Measurements from ENCODE around the gene NCL. TPM values are rescaled to one million over a fixed set of nuclear protein-coding genes. Genes with fewer than 3 reads are reported as not detected.

The NCL gene
- total RNA-seq, 4 donors from 2014 or later = 83.8 to 227 (median 133) TPM

DNA sequence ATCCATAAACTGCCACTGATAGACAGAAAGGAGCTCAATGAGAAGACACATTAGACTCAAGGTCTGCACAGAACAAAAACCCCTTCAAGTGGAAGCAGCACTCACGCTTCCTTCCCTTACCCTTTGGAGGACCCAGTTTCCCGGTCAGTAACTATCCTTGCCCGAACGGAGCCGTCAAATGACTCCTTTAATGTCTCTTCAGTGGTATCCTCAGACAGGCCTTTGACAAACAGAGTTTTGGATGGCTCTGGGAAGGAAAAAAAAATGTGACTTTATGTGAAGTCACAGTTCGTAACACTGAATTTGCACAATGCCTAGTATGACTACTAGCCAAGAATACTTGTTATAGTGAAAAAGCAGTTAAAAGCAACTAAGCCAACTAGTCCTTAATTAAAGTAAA lies 8.4 kb downstream of the NCL start:
- intact Hi-C loops (cut with DNase I; ENCODE audit: low total_unique reads) (no loop called here), in situ Hi-C loops (cut with MboI; ENCODE audit: low pct_ligation_motif_present in 1 of 4, low pct_unique_long_range_greater_than_20kb in 1 of 4, low sequenced_read_pairs in 3 of 4) (no loop called here)
- Histone ChIP-seq H3K4me1 (peaks cover 0 to 6% (median 0%) of the 10 kb centered on the region in 4 donors), H3K36me3 (peaks cover 0 to 72% (median 35%) of the 10 kb centered on the region in 4 donors), H3K27me3 (no peaks in the 10 kb centered on the region), H3K4me3 (no peak overlapping the region), H3K9me3 (no peaks in the 10 kb centered on the region), H3K27ac (no peak overlapping the region)
- TF ChIP-seq POLR2A (IDR thresholded peaks at IDR 0.05) (no peak), POLR2AphosphoS5 (IDR thresholded peaks at IDR 0.05) (no peak), EP300 (IDR thresholded peaks at IDR 0.05; ENCODE audit: low read depth) (no peak)
- TF ChIP-seq, protein P1, sequence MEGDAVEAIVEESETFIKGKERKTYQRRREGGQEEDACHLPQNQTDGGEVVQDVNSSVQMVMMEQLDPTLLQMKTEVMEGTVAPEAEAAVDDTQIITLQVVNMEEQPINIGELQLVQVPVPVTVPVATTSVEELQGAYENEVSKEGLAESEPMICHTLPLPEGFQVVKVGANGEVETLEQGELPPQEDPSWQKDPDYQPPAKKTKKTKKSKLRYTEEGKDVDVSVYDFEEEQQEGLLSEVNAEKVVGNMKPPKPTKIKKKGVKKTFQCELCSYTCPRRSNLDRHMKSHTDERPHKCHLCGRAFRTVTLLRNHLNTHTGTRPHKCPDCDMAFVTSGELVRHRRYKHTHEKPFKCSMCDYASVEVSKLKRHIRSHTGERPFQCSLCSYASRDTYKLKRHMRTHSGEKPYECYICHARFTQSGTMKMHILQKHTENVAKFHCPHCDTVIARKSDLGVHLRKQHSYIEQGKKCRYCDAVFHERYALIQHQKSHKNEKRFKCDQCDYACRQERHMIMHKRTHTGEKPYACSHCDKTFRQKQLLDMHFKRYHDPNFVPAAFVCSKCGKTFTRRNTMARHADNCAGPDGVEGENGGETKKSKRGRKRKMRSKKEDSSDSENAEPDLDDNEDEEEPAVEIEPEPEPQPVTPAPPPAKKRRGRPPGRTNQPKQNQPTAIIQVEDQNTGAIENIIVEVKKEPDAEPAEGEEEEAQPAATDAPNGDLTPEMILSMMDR (IDR thresholded peaks at IDR 0.05) = no peak
- DNase-seq = no peak
- WGBS, 2 donors (ENCODE audit: low coverage in 1 of 2) = 81 to 85% methylated on average over 6 of the region's 6 CpGs

DNA sequence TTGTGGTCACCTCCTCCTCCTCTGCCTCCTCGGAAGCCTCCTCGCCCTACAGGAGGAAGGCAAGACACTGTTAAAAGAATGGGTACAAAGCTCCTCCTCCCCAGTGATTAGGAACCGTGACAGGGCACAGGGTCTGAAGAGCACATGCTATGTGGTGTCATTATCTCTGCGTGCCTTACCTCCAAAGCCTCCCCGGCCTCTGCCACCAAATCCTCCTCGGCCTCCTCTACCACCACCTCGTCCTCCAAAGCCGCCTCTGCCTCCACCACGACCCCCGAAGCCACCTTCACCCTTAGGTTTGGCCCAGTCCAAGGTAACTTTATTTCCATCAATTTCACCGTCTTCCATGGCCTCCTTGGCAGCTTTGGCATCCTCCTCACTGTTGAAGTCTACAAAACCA lies 9.1 kb downstream of the NCL start:
- 70 to 84% methylated on average over 5 to 11 of the region's 11 CpGs for WGBS, 2 donors (ENCODE audit: low coverage in 1 of 2)
- H3K9me3 ChIP-seq = no peaks in the 10 kb centered on the region
- intact Hi-C loops (cut with DNase I; ENCODE audit: low total_unique reads) (no loop called here), in situ Hi-C loops (cut with MboI; ENCODE audit: low pct_ligation_motif_present in 1 of 4, low pct_unique_long_range_greater_than_20kb in 1 of 4, low sequenced_read_pairs in 3 of 4) (no loop called here)
- H3K4me1 ChIP-seq = peaks cover 0 to under 1% (median 0%) of the 10 kb centered on the region in 4 donors
- H3K27me3 ChIP-seq = no peaks in the 10 kb centered on the region
- no peak overlapping the region for H3K4me3 ChIP-seq
- no peak overlapping the region for H3K27ac ChIP-seq
- no peak for DNase-seq
- TF ChIP-seq POLR2AphosphoS5 (IDR thresholded peaks at IDR 0.05) (no peak), EP300 (IDR thresholded peaks at IDR 0.05; ENCODE audit: low read depth) (no peak), POLR2A (IDR thresholded peaks at IDR 0.05) (no peak)
- TF ChIP-seq, protein P1 (IDR thresholded peaks at IDR 0.05) = no peak
- H3K36me3 ChIP-seq = peaks cover 0 to 65% (median 32%) of the 10 kb centered on the region in 4 donors

DNA sequence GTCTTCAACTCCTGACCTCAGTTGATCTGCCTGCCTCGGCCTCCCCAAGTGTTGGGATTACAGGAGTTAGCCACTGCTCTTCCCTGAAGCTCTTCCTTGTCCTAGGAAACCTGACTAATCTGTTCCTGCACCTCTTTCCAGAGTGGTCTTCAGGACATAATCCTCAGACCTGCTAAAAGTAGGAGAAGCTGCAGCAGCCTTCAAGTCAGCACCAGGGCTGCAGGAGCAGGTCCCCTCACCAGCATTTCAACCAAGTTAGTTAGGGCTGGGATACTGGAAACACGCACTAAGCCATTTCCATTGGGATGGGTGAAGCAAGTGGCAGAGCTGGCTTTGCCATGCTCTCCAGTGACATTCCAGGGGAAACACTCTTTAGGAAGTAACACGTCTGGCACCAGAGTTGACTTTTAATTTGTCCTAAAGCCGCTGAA lies 9.9 kb downstream of the NCL start:
- no peaks in the 10 kb centered on the region for H3K27me3 ChIP-seq
- no peaks in the 10 kb centered on the region for H3K4me1 ChIP-seq
- no peak overlapping the region for H3K4me3 ChIP-seq
- WGBS, 2 donors (ENCODE audit: low coverage in 1 of 2) = 64 to 84% methylated on average over 2 to 4 of the region's 4 CpGs
- intact Hi-C loops (cut with DNase I; ENCODE audit: low total_unique reads) (no loop called here), in situ Hi-C loops (cut with MboI; ENCODE audit: low pct_ligation_motif_present in 1 of 4, low pct_unique_long_range_greater_than_20kb in 1 of 4, low sequenced_read_pairs in 3 of 4) (no loop called here)
- TF ChIP-seq POLR2AphosphoS5 (IDR thresholded peaks at IDR 0.05) = no peak
- TF ChIP-seq, protein P1 (IDR thresholded peaks at IDR 0.05) = no peak
- no peak for TF ChIP-seq EP300 (IDR thresholded peaks at IDR 0.05; ENCODE audit: low read depth)
- no peak for TF ChIP-seq POLR2A (IDR thresholded peaks at IDR 0.05)
- no peak overlapping the region for H3K27ac ChIP-seq
- H3K9me3 ChIP-seq = no peaks in the 10 kb centered on the region
- H3K36me3 ChIP-seq = peaks cover 0 to 57% (median 28%) of the 10 kb centered on the region in 4 donors
- no peak for DNase-seq

DNA sequence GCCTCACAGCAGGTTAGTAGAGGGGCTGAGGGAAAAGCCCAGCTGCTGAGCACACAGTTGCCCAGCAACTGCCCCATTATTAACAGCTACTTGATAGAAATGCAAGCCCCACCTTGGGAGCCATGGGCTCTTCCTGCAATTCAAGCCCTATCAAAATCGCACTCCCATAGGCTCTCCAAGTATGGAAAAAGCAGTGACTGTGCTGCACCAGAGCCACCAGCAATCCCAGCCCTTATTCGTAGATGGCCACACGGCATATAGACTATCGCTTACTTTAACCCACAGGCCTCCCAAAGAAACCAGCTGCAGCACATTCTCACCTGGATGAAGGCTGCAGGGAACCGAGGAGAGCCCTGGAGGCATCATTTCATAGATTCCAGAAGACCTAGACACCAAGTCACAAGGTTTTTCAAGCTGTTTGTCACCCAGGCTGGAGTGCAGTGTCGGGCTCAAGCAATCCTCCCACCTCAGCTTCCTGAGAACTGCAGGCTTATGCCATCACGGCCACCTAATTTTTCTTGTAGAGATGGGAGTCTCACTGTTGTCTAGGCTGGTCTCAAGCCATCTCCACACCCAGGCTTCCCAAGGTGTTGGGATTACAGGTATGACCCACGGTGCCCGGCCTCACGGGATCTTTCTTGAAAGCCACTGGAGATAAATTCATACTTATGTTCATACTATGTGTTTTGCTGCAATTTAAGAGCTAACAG lies 11.3 kb downstream of the NCL start:
- intact Hi-C loops (cut with DNase I; ENCODE audit: low total_unique reads) (no loop called here), in situ Hi-C loops (cut with MboI; ENCODE audit: low pct_ligation_motif_present in 1 of 4, low pct_unique_long_range_greater_than_20kb in 1 of 4, low sequenced_read_pairs in 3 of 4) (no loop called here)
- Histone ChIP-seq H3K27me3 (no peaks in the 10 kb centered on the region), H3K9me3 (no peaks in the 10 kb centered on the region), H3K27ac (peak overlapping the region in 1 of 4 donors; percentile 45), H3K4me1 (no peaks in the 10 kb centered on the region), H3K36me3 (peaks cover 0 to 42% (median 21%) of the 10 kb centered on the region in 4 donors), H3K4me3 (no peak overlapping the region)
- DNase-seq = no peak
- WGBS, 2 donors (ENCODE audit: low coverage in 1 of 2) = 69 to 100% methylated on average over 1 to 10 of the region's 10 CpGs
- TF ChIP-seq, protein P1 (IDR thresholded peaks at IDR 0.05) = no peak
- TF ChIP-seq POLR2A (IDR thresholded peaks at IDR 0.05) = peak; percentile 17
